ENCODE data around the gene ZBTB7C. TPM values are rescaled to one million over a fixed set of nuclear protein-coding genes. Genes with fewer than 3 reads are reported as not detected.

Gene ZBTB7C
- total RNA-seq, 1 donor from 2014 or later, result 7.4 TPM

DNA sequence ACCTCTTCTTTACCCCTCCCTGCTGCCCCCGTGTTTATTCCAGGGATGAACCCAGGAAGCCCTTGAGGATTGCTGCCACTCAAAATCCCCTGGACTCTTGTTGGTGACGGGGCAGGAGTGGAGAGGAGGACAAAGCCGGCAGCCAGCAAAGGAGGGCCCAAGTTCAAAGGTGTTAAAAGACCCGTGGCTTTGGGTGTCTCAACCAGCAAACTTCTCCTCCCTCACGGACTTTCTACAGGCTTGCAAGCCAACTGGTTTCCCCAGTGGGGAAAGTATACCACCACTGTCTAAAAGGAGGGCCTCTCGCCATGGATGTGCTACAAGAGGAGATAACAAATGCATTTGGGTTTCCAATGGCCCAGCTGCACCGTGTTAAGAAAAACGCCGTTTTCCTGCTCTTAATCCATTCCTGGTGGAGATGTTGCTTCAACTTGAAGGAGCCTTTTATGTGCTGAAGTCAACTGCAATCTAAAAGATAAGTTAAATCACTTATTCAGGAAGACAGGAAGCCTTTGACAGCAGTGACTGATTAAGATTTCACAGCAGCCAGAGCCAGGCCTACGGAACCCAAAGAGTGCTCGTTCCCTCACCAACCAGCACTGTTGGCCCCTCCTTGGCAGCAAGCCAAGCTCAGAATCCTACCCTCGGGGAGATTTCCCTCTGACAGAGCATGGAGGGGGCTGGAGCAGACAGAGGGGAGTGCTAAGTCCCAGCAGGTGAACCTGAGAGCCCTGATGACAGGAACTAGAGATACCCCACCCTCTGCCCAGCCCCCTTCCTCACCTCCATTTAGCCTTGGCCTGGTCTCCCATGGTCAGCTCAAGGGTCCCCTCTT is 57.8 kb downstream of the ZBTB7C start:
- Mint-ChIP-seq H3K9me3 (no peaks in the 10 kb centered on the region), H3K4me3 (no peak overlapping the region), H3K4me1 (peaks cover 23% of the 10 kb centered on the region), H3K27ac (no peak overlapping the region), H3K36me3 (no peaks in the 10 kb centered on the region), H3K27me3 (ENCODE audit: low read depth) (peaks cover 5% of the 10 kb centered on the region)
- TF ChIP-seq, protein P1, sequence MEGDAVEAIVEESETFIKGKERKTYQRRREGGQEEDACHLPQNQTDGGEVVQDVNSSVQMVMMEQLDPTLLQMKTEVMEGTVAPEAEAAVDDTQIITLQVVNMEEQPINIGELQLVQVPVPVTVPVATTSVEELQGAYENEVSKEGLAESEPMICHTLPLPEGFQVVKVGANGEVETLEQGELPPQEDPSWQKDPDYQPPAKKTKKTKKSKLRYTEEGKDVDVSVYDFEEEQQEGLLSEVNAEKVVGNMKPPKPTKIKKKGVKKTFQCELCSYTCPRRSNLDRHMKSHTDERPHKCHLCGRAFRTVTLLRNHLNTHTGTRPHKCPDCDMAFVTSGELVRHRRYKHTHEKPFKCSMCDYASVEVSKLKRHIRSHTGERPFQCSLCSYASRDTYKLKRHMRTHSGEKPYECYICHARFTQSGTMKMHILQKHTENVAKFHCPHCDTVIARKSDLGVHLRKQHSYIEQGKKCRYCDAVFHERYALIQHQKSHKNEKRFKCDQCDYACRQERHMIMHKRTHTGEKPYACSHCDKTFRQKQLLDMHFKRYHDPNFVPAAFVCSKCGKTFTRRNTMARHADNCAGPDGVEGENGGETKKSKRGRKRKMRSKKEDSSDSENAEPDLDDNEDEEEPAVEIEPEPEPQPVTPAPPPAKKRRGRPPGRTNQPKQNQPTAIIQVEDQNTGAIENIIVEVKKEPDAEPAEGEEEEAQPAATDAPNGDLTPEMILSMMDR (IDR thresholded peaks at IDR 0.05; ENCODE audit: unreplicated experiment), result no peak
- no peak for DNase-seq (ENCODE audit: low spot score in 2 of 2, unreplicated experiment in 2 of 2)

DNA sequence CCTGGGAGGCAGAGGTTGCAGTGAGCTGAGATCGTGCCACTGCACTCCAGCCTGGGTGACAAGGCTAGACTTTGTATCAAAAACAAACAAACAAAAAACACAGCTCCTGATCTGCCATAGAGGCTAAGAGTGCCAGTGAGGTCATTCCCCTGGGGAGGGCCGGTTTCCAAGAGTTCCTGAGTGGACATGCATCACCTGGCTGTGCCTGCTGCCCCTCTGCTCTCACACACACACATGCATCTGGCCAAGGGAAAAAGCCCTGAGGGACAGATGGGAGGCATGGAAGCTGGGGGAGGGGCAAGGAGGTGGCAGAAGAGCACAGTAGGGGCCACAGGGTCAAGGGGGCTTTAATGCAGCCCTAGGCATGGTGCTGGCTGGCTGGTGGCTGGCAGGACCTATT is 60.4 kb downstream of the ZBTB7C start:
- TF ChIP-seq, protein P1 (IDR thresholded peaks at IDR 0.05; ENCODE audit: unreplicated experiment), result no peak
- no peaks in the 10 kb centered on the region for H3K9me3 Mint-ChIP-seq
- no peak overlapping the region for H3K27ac Mint-ChIP-seq
- DNase-seq (ENCODE audit: low spot score in 2 of 2, unreplicated experiment in 2 of 2), result no peak
- H3K4me3 Mint-ChIP-seq, result no peak overlapping the region
- no peaks in the 10 kb centered on the region for H3K36me3 Mint-ChIP-seq
- H3K4me1 Mint-ChIP-seq, result peaks cover 10% of the 10 kb centered on the region
- H3K27me3 Mint-ChIP-seq (ENCODE audit: low read depth), result peaks cover 5% of the 10 kb centered on the region

DNA sequence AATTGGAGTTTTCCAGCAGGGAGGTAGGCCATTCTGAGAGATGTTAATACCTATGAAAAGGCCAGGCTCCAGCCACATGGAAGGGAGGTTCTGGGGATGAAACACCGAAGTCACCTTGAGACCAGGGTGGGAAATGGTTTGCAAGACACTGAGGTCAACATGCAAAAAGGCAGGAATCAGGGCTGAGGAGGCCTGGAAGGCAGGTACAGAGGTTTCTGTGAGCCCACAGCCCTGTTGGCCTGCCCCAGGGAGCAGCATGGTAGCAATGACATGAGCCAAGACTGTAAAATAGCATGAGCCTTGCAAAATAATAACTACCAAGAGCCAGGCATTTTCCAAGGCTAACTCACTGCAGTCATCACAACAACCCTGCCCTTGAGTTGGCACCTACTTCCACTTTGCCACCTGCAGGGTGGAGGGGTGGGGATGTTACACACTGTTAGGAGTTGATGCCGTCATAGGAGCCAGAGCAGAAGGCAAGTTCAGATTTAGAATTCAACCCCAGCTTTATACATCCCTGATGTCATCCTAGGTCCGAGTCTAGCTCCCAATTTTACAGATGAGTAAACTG is 61.3 kb downstream of the ZBTB7C start:
- peaks cover 5% of the 10 kb centered on the region for H3K27me3 Mint-ChIP-seq (ENCODE audit: low read depth)
- no peak overlapping the region for H3K27ac Mint-ChIP-seq
- no peaks in the 10 kb centered on the region for H3K9me3 Mint-ChIP-seq
- H3K4me3 Mint-ChIP-seq, result no peak overlapping the region
- peaks cover 10% of the 10 kb centered on the region for H3K4me1 Mint-ChIP-seq
- TF ChIP-seq, protein P1 (IDR thresholded peaks at IDR 0.05; ENCODE audit: unreplicated experiment), result no peak
- H3K36me3 Mint-ChIP-seq, result no peaks in the 10 kb centered on the region
- DNase-seq (ENCODE audit: low spot score in 2 of 2, unreplicated experiment in 2 of 2), result no peak

DNA sequence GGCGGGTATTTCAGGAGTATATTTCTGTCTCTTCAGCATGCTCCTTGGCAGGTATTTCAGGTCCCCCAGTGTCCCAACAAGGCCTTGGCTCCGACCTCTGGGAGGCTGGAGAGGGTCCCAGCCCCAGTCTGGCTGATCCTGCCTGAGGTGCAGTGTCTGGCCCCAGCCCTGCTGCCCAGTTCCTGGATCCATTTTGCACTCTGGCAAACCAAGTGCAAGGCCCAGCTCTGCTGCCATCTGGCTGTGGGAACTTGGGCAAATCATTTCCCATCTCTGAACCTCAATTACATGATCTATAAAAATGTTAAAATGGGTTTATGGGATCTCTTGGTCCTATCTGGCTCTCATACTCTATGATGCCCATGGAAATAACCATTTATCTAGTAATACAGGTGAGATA is 63.6 kb downstream of the ZBTB7C start:
- no peak for DNase-seq (ENCODE audit: low spot score in 2 of 2, unreplicated experiment in 2 of 2)
- Mint-ChIP-seq H3K36me3 (no peaks in the 10 kb centered on the region), H3K4me3 (no peak overlapping the region), H3K27ac (no peak overlapping the region), H3K9me3 (no peaks in the 10 kb centered on the region), H3K27me3 (ENCODE audit: low read depth) (peaks cover 5% of the 10 kb centered on the region), H3K4me1 (peaks cover 4% of the 10 kb centered on the region)
- TF ChIP-seq, protein P1 (IDR thresholded peaks at IDR 0.05; ENCODE audit: unreplicated experiment), result no peak

DNA sequence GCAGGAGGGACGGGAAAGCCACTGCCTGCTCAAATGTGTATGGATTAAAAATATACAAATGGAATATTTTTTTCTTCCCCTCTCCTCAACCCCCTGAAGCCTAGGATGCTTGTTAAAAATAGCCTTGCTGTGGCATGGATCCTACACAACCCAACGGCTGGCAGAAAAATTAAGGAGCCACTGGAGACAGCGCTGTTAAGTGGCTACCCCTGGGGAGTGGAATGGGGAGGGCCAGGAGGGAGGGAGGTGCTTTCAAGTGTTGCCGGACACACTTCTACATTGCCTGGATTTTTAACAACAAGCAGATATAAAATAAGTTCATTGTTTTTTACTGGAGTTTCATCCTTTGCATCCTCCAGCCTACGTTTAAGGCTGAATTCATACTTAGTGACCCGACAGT is 66.6 kb downstream of the ZBTB7C start:
- no peaks in the 10 kb centered on the region for H3K9me3 Mint-ChIP-seq
- H3K27me3 Mint-ChIP-seq (ENCODE audit: low read depth), result peaks cover 4% of the 10 kb centered on the region
- no peak for DNase-seq (ENCODE audit: low spot score in 2 of 2, unreplicated experiment in 2 of 2)
- no peaks in the 10 kb centered on the region for H3K36me3 Mint-ChIP-seq
- H3K27ac Mint-ChIP-seq, result no peak overlapping the region
- H3K4me3 Mint-ChIP-seq, result no peak overlapping the region
- H3K4me1 Mint-ChIP-seq, result peaks cover 16% of the 10 kb centered on the region
- TF ChIP-seq, protein P1 (IDR thresholded peaks at IDR 0.05; ENCODE audit: unreplicated experiment), result no peak

Measured in mesothelial cell of epicardium (in vitro differentiated cells).